Activated CD4-positive, alpha-beta T cell treated with anti-CD3 and anti-CD28 coated beads, Interleukin-2, amount 50 U/mL, for 24 hours (primary cell): ENCODE results near the gene TUBA1B.
"Not testable (repeated sequence)": the region's sequence is repeated elsewhere in the genome, so short reads cannot be mapped to it uniquely, and the experiment has no call there.

Experiments used
- DNase-seq, 2 donors: peaks; one replicate each; pipeline ENCODE4 v3.0.0-alpha.2; 2020; ENCODE audit warnings: low read depth in 1 of 2, low spot score in 1 of 2

Gene TUBA1B

DNA sequence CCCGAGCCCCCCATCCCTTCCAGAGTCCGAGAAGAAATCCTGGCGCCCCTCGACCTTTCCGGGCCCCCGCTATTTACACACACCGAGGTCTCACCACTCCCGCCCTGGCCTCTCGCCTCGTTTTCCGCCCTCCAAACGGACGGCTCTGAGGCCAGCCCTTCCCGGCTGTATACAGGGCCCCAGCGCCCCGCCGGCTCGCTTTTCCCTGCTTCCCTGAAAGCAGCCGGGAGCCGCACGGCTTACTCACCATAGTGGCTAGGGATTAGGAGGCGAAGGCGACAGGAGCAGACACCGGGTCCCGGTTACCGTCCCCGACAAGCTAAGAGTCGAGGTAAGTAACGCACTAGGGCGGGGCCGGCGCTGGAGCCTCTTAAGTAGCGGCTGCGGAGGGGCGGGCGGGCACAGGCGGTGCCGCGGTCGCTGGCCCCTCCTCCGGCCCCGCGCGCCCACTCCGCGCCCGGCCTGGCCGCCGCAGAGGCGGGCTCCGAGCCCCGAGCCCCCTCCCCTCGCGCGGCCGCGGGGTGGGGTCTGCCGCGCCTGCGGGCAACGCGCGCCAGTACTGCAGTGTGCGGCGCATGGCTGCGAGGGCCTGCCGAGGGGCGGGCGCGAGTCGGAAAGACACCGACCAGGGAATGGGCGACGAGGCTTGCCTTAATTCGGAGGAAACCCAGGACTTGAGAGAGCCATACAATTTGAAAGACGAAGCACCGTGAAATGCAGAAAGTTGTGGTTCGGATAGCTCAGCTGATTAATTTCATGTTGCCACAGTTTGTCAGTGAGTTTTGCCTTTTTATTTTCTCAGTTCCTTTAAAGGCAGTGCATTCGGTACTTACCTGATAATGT, at the start of gene TUBA1B:
Gene TUBA1B (minus strand): TSS at position 345 of the 843 bp plus-strand sequence. CDS start 95 bp downstream, at position 250.
- DNase-seq, result peak; percentile 91

DNA sequence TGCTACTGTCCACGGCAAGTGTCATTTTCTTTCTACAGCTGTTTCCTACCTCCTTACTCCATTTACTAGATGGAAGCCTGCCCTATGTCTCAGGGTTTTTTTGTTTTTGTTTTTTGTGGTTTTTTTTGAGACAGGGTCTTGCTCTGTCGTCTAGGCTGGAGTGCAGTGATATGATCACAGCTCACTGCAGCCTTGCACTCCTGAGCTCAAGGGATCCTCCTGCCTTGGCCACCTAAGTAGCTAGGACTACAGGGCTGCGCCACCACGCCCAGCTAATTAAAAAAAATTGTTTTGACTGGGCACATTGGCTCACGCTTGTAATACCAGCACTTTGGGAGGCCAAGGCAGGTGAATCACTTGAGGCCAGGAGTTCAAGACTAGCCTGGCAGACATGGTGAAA, 43.0 kb upstream of the TUBA1B start:
- no peak for DNase-seq

DNA sequence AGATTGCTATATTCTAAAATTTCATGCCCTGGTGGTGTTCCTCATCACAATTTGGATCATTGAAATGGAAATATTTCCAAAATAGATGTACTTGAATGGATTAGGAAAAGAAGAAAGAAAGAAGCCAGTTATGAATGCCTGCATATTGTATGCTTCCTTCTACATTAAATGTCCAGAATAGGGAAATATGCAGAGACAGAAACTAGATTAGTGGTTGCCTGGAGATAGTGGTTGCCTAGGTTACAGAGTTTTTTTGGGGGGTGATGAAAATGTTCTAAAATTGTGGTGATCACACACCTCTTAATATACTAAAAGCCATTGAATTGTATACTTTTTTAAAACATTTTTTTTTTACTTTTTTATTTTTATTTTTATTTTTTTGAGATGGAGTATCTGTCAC, 39.7 kb upstream of the TUBA1B start:
- no peak for DNase-seq

DNA sequence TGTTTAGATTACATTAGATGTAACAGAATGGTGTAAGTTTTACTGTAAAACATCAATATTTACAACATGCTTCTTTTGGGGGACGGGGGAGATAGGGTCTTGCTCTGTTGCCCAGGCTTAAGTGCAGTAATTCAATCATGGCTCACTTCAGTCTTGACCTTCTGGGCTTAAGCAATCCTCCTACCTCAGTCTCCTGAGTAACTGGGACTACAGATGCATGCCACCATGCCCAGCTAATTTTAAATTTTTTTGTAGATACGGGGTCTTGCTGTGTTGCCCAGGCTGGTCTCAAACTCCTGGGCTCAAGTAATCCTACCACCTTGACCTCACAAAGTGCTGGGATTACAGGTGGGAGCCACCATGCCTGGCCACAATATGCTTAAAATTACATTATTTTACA, 33.9 kb upstream of the TUBA1B start:
- DNase-seq, result no peak

DNA sequence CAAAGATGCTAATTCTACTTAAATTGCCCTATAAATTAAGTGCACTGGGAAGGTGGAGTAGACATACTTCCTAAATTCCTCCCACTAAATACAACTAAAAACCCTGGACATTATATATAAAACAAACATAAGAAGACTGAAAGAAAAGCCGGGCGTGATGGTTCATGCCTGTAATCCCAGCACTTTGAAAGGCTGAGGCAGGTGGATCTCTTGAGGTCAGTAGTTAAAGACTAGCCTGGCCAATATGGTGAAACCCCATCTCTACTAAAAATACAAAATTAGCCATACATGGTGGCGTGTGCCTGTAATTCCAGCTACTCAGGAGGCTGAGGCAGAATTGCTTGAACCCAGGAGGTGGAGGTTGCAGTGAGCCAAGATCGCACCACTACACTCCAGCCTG, 30.7 kb upstream of the TUBA1B start:
- DNase-seq, result not testable (repeated sequence)

GRCh38 chr12:49161092-49161795, 30.0 kb upstream of the TUBA1B start:
- no peak for DNase-seq

- DNase-seq, result no peak
Observed at GRCh38 chr12:49160399-49160798, 29.2 kb upstream of the TUBA1B start.

GRCh38 chr12:49154221-49154620, 23.0 kb upstream of the TUBA1B start:
- DNase-seq, result no peak

- no peak for DNase-seq
Observed at GRCh38 chr12:49147384-49147783, 16.2 kb upstream of the TUBA1B start.

GRCh38 chr12:49146406-49146805, 15.2 kb upstream of the TUBA1B start:
- DNase-seq, result no peak

GRCh38 chr12:49144384-49144783, 13.2 kb upstream of the TUBA1B start:
- no peak for DNase-seq

DNA sequence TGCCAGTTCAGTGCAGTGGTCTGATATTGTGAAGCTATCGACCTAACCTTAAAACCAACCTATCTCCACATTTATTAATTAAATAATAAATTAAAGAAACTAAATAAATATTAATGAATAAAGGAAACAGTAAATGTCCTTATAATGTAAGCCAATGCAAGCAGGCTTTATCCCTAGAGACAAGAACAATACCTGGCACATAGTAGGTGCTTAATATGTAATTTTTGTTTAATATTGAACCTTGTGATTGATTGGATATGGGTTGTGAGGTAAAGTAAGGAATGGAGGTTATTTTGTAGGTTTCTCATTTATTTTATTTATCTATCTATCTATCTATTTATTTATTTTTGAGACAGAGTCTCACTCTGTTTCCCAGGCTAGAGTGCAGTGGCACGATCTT, 7.8 kb upstream of the TUBA1B start:
- DNase-seq, result no peak

- no peak for DNase-seq
Observed at GRCh38 chr12:49138587-49138986, 7.4 kb upstream of the TUBA1B start.

DNA sequence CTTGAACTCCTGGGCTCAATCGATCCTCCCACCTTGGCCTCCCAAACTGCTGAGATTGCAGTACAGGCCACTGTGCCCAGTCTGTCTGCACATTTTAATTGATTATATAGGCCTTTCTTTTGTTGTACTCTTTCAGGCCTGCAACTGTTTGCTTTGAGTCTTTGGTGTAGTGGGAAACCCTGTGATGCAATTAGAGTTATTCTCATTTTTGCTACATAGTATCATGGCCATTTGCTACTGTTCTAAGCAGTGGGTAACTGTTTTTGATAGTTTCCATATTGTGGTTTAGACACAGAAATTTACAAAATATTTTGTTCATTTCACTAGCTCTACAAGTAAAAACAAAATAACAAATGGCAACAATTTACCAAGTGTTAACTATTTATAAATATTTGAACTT, 6.3 kb upstream of the TUBA1B start:
- DNase-seq, result no peak

DNA sequence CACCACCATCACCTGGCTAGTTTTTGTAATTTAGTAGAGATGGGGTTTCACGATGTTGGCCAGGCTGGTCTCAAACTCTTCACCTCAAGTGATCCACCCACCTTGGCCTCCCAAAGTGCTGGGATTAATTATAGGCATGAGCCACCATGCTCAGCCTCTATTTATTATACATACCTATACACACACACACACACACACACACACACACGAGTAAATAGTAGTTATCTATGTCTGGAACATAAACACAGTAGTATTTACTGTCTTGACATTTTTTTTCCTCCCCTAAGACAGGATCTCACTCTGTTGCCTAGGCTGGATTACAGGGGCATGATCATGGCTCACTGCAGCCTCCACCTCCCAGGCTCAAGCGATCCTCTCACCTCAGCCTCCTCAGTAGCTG, 5.8 kb upstream of the TUBA1B start:
- DNase-seq, result not testable (repeated sequence)

- no peak for DNase-seq
Observed at GRCh38 chr12:49133590-49133989, 2.4 kb upstream of the TUBA1B start.

DNA sequence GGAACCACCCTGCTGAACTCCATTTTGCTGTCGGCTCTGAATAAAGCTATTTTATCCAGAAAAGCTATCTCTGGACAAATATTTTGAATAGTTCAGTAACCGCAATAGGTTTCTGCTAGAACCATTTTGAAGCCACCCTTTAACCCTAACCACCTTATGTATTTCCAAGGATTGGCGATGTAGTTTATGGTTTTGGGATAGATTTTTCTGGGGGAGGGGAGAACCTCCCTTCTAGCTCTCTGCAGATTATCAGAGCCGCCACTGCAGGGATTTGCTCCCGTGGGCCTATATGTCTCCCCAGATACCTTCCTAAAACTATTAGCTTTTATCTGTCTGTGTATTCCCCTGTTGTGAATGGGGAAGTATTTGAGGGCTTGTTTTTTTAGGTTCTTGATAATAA, 1.8 kb upstream of the TUBA1B start:
- DNase-seq, result no peak

DNA sequence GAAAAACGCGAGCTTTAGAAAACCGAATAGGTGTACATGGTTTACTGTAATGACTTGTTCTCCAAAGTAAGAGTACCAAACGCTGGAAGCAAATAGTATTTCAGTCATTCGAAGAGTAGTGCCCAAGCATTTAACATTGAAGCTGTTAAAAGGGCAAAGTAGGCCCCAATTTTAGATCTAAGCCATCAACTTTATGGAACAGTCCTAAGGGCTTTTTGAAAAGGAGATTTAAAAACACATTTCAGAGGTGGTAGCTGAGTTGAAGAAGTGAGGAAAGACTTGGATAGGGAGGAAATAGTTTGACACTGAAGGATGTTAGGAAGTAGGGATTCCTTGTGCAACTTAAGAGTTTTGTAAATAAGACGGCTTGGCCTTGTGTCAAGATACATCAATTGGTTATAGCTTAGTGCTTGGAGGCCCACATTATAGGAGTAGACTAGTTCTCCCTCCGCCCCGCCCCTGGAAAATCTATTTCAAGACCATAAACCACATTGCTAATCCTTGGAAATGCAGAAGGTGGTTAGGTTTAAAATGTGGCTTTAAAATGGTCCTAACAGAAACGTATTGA, 783 bp upstream of the TUBA1B start:
- DNase-seq, result no peak

- DNase-seq, result peak; percentile 84 to 89
Observed at GRCh38 chr12:49130151-49131050, 794 bp downstream of the TUBA1B start.

DNA sequence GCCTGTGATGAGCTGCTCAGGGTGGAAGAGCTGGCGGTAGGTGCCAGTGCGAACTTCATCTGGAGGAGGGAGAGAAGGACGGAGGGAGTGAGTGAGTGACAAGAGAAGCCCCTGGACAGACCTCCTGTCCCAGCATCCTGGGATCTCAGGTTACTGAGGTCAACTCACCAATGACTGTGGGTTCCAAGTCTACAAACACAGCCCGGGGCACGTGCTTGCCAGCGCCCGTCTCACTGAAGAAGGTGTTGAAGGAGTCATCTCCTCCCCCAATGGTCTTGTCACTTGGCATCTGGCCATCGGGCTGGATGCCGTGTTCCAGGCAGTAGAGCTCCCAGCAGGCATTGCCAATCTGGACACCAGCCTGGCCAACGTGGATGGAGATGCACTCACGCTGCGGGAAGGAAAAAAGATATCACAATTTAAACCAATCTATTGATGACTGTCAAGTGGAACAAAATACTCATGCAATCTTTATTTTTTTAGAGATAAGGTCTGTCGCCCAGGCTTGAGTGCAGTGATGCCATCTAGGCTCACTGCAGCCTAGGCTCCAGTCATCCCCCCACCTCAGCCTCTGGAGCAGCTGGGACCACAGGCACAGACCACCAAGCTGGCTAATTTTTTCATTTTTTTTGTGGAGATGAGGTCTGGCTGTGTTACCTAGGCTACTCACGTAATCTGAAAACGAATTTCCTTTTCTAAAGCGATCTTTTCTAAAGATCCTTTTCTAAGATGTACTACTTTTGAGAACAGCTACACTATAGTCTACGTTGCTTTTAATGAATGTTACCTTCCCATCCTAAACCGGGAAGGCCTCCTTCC, 1.7 kb downstream of the TUBA1B start:
- no peak for DNase-seq
